K562 (cell line): ENCODE data around the gene ZNF358. TPM values are rescaled to one million over a fixed set of nuclear protein-coding genes. Genes with fewer than 3 reads are reported as not detected.
A peak's percentile ranks its signal among the peaks of the same experiment; 100 is the strongest.

Experiments used
- ARHGAP35 ChIP-seq: fragments of 450-650 bp; IDR thresholded peaks from 2 replicates; pipeline ENCODE4 v1.6.1; 2018; ENCODE audit not compliant: partially characterized antibody
- ARNT ChIP-seq, 2 experiments: fragments of 450-650 bp; IDR thresholded peaks; 2 replicates each; pipeline ENCODE4 v1.6.1; 2016; ENCODE audit warnings: mild to moderate bottlenecking in 1 of 2
- CBFA2T3 ChIP-seq: fragments of 450-650 bp; IDR thresholded peaks from 2 replicates; pipeline ENCODE4 v1.6.1; 2017
- FOXA1 ChIP-seq: fragments of 450-650 bp; IDR thresholded peaks from 2 replicates; pipeline ENCODE4 v1.6.1; 2016; ENCODE audit warnings: mild to moderate bottlenecking, borderline replicate concordance
- GABPB2 ChIP-seq: fragments of 250-450 bp; sonication (Bioruptor Pico); conservative IDR thresholded peaks from 2 replicates; pipeline ENCODE4 v1.5.1; 2021; ENCODE audit warnings: mild to moderate bottlenecking
- KAT8 ChIP-seq: fragments of 450-650 bp; IDR thresholded peaks from 2 replicates; pipeline ENCODE4 v1.6.1; 2016; ENCODE audit warnings: low read depth, mild to moderate bottlenecking
- KLF10 ChIP-seq: fragments of 250-450 bp; sonication (Bioruptor Pico); IDR thresholded peaks from 2 replicates; pipeline ENCODE4 v1.6.1; 2021; ENCODE audit warnings: matching md5 sums
- NFE2 ChIP-seq: IDR thresholded peaks from 2 replicates; pipeline ENCODE4 v1.6.1; 2014; ENCODE audit warnings: antibody characterized with exemption, low read depth
- NR3C1 ChIP-seq: sonication (generic); formaldehyde crosslinking; IDR thresholded peaks from 2 replicates; pipeline ENCODE4 v1.8.1; 2022; ENCODE audit warnings: missing genetic modification reagents
- RBBP5 ChIP-seq: fragments of 200-600 bp; sonication (generic); IDR thresholded peaks from 2 replicates; pipeline ENCODE4 v1.6.1; 2012; ENCODE audit warnings: borderline replicate concordance, mild to moderate bottlenecking, low read length, control low read depth, inconsistent platforms; ENCODE audit not compliant: insufficient read depth, poor library complexity, severe bottlenecking
- RBM15 ChIP-seq: fragments of 200-400 bp; formaldehyde crosslinking; IDR thresholded peaks from 2 replicates; pipeline ENCODE4 v1.6.1; 2018; ENCODE audit warnings: mild to moderate bottlenecking, low read length, moderate library complexity; ENCODE audit not compliant: insufficient read depth
- RFX5 ChIP-seq: IDR thresholded peaks from 2 replicates; pipeline ENCODE4 v1.6.1; 2011; ENCODE audit warnings: low read depth, mild to moderate bottlenecking, improper control_type of control experiment, low read length
- SMARCA5 ChIP-seq: fragments of 450-650 bp; IDR thresholded peaks from 2 replicates; pipeline ENCODE4 v1.6.1; 2016
- SMARCB1 ChIP-seq: IDR thresholded peaks from 2 replicates; pipeline ENCODE4 v1.6.1; 2011; ENCODE audit warnings: improper control_type of control experiment, low read depth; ENCODE audit not compliant: insufficient read length
- SRSF9 ChIP-seq: fragments of 200-400 bp; formaldehyde crosslinking; IDR thresholded peaks from 2 replicates; pipeline ENCODE4 v1.6.1; 2017; ENCODE audit warnings: low read depth, low read length, borderline replicate concordance
- YY1 ChIP-seq, 3 experiments: IDR thresholded peaks; 2 replicates each; pipeline ENCODE4 v1.6.1; 2011; ENCODE audit warnings: low read length in 2 of 3, mild to moderate bottlenecking in 2 of 3, moderate library complexity in 2 of 3, borderline replicate concordance in 1 of 3, control low read depth in 1 of 3, low read depth in 1 of 3; ENCODE audit not compliant: insufficient read depth in 3 of 3, insufficient replicate concordance in 2 of 3, control insufficient read depth in 1 of 3, insufficient read length in 1 of 3; ENCODE audit errors: extremely low read depth in 1 of 3
- ZC3H11A ChIP-seq: IDR thresholded peaks from 2 replicates; pipeline ENCODE4 v1.6.1; 2012; ENCODE audit warnings: low read depth, low read length, improper control_type of control experiment
- ZNF212 ChIP-seq: fragments of 450-650 bp; formaldehyde crosslinking; IDR thresholded peaks from 2 replicates; pipeline ENCODE4 v1.4.0; 2020; ENCODE audit warnings: mild to moderate bottlenecking
- ZNF239 ChIP-seq: fragments of 250-450 bp; sonication (Bioruptor Pico); IDR thresholded peaks from 2 replicates; pipeline ENCODE4 v1.4.0; 2020; ENCODE audit warnings: mild to moderate bottlenecking
- ZNF274 ChIP-seq: IDR thresholded peaks from 2 replicates; pipeline ENCODE4 v1.6.1; 2011; ENCODE audit warnings: low read depth, mild to moderate bottlenecking, low read length, moderate library complexity, borderline replicate concordance
- ZNF444 ChIP-seq: fragments of 250-450 bp; sonication (Bioruptor Pico); IDR thresholded peaks from 2 replicates; pipeline ENCODE4 v1.4.0; 2020; ENCODE audit warnings: mild to moderate bottlenecking, moderate library complexity
- ZNF695 ChIP-seq: fragments of 450-650 bp; formaldehyde crosslinking; IDR thresholded peaks from 2 replicates; pipeline ENCODE4 v1.4.0; 2020; ENCODE audit warnings: mild to moderate bottlenecking, moderate library complexity
- ZSCAN29 ChIP-seq: fragments of 450-650 bp; IDR thresholded peaks from 2 replicates; pipeline ENCODE4 v1.6.1; 2017
- polyA plus RNA-seq, 8 experiments: library from polyadenylated mRNA; depleted of rRNA in 4 of 8; stranded (reverse) in 5 of 8; unstranded in 3 of 8; fragments of >200 nt; fragmentation: Nextera tagmentation in 2 of 8; fragmentation: Illumina TruSeq in 1 of 8; extraction: Ambion mirVana in 2 of 8; extraction: Trizol in 1 of 8; gene quantifications; 2 replicates each; pipeline versions ENCODE4 v1.2.1 to v1.2.3, GENCODE V29; 2011 to 2014; ENCODE audit warnings: inconsistent platforms in 1 of 8, missing spikeins in 1 of 8
- total RNA-seq, 7 experiments: library from RNA; depleted of rRNA in 6 of 7; stranded (reverse); fragments of >200 nt in 6 of 7; fragmentation: Illumina TruSeq in 2 of 7; extraction: Trizol in 2 of 7; gene quantifications; 2 replicates each; pipeline versions ENCODE4 v1.2.1 to v1.2.3, GENCODE V29; 2011 to 2021; ENCODE audit warnings: low replicate concordance in 1 of 7
- TF ChIP-seq, protein P1 (sequence below), 2 experiments: fragments of 250-450 bp in 1 of 2; fragments of 450-650 bp in 1 of 2; sonication (Bioruptor Pico) in 1 of 2; IDR thresholded peaks; 2 replicates each; pipeline versions ENCODE4 v1.6.1 to v1.8.0; 2016 to 2021; ENCODE audit warnings: mild to moderate bottlenecking in 2 of 2, moderate library complexity in 2 of 2, missing compliant biosample characterization in 1 of 2, missing genetic modification characterization in 1 of 2
- TF ChIP-seq, protein P2 (sequence below), 2 experiments: fragments of 450-650 bp; IDR thresholded peaks; 2 replicates each; pipeline ENCODE4 v1.6.1; 2018; ENCODE audit warnings: mild to moderate bottlenecking in 2 of 2, low read depth in 1 of 2; ENCODE audit not compliant: partially characterized antibody in 2 of 2

ZNF358 gene
- total and polyA plus RNA-seq, 9 of the 15 experiments (the other 6 are each of a cell fraction or from before 2014, with no cell fraction given) = 0.04 to 17.2 (median 4.9) TPM

DNA sequence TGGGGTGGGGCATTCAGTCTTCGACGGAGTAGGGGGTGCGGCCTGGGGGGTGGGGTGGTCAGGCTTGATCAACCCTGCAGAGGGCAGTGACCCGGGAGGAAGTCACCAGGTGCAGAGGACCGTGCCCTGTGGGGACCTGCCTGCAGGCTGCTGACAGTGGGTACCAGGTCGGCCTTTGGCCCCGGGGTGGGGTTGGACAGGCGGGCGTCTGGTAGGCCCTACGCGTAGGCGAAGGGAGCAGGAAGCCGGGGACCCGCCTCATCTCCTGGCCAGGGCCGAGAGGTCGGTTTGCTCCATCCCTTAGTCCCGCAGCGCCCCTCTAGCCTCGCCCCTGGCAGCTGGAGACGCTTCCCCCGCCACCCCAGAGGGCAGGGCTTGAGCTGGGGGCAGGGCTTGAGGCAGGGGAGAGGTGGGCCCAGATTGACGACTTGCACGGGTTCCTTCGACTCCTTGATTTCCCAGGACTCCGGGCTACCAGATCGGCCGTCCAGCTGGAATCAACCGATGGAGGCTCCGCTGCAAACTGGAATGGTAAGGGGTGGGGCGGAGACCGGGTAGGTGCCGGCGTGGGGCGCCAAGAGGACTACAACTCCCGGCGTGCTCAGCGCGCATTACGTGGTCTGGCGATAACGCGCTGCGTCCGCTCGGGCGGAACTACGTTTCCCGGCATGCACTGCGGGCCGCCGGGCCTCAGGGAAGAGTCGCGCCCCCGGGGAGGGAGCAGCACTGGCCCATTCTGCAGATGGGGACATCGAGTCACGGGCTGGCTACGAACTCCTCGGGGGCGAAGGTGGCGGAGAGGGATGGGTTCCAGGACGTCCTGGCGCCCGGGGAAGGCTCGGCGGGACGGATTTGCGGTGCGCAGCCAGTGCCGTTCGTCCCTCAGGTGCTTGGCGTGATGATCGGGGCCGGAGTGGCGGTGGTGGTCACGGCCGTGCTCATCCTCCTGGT is 19.4 kb downstream of the ZNF358 start, which contains the start of gene PNPLA6 (continued):
- TF ChIP-seq NR3C1 (CRISPR knock-in tag) = no peak
- peak; percentile 99 for TF ChIP-seq SMARCA5
- no peak for TF ChIP-seq SMARCB1
- TF ChIP-seq RBM15 = no peak
- no peak for TF ChIP-seq RFX5
- no peak for TF ChIP-seq ZC3H11A
- TF ChIP-seq ZNF444 = no peak
- TF ChIP-seq ARNT (IDR thresholded peaks at IDR 0.05) = no peak
- TF ChIP-seq ZNF212 = no peak
- TF ChIP-seq, protein P1, sequence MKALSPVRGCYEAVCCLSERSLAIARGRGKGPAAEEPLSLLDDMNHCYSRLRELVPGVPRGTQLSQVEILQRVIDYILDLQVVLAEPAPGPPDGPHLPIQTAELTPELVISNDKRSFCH (CRISPR knock-in tag; IDR thresholded peaks at IDR 0.05) = no peak
- TF ChIP-seq, protein P1 (tag; IDR thresholded peaks at IDR 0.05) = peak; percentile 67; the same call in 1 of the 2 replicates
- peak in 2 of 3 experiments; percentile 60 to 69 for TF ChIP-seq YY1 (IDR thresholded peaks at IDR 0.05; ENCODE audit: borderline replicate concordance in 1 of 3, control insufficient read depth in 1 of 3, extremely low read depth in 1 of 3, insufficient read depth in 3 of 3, insufficient read length in 1 of 3, insufficient replicate concordance in 2 of 3, low read depth in 1 of 3, low read length in 2 of 3)
- no peak for TF ChIP-seq ZNF274
- TF ChIP-seq KAT8 = no peak
- no peak for TF ChIP-seq FOXA1
- no peak for TF ChIP-seq ARHGAP35
- no peak for TF ChIP-seq SRSF9
- 0 out of 2 replicates have a peak, but pooled peaks have one; percentile 9 for TF ChIP-seq NFE2
- TF ChIP-seq RBBP5 = no peak
- TF ChIP-seq ZNF695 = no peak
- no peak for TF ChIP-seq KLF10 (CRISPR knock-in tag)
- TF ChIP-seq, protein P2, sequence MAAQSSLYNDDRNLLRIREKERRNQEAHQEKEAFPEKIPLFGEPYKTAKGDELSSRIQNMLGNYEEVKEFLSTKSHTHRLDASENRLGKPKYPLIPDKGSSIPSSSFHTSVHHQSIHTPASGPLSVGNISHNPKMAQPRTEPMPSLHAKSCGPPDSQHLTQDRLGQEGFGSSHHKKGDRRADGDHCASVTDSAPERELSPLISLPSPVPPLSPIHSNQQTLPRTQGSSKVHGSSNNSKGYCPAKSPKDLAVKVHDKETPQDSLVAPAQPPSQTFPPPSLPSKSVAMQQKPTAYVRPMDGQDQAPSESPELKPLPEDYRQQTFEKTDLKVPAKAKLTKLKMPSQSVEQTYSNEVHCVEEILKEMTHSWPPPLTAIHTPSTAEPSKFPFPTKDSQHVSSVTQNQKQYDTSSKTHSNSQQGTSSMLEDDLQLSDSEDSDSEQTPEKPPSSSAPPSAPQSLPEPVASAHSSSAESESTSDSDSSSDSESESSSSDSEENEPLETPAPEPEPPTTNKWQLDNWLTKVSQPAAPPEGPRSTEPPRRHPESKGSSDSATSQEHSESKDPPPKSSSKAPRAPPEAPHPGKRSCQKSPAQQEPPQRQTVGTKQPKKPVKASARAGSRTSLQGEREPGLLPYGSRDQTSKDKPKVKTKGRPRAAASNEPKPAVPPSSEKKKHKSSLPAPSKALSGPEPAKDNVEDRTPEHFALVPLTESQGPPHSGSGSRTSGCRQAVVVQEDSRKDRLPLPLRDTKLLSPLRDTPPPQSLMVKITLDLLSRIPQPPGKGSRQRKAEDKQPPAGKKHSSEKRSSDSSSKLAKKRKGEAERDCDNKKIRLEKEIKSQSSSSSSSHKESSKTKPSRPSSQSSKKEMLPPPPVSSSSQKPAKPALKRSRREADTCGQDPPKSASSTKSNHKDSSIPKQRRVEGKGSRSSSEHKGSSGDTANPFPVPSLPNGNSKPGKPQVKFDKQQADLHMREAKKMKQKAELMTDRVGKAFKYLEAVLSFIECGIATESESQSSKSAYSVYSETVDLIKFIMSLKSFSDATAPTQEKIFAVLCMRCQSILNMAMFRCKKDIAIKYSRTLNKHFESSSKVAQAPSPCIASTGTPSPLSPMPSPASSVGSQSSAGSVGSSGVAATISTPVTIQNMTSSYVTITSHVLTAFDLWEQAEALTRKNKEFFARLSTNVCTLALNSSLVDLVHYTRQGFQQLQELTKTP (IDR thresholded peaks at IDR 0.05; ENCODE audit: low read depth in 1 of 2, partially characterized antibody in 2 of 2) = peak in 1 of 2 experiments; percentile 96
- no peak for TF ChIP-seq CBFA2T3
- TF ChIP-seq ZNF239 (CRISPR knock-in tag) = no peak
- TF ChIP-seq ZSCAN29 = no peak
- TF ChIP-seq GABPB2 (CRISPR knock-in tag) = no peak
